ENCODE data around the gene PLEKHM3. TPM values are rescaled to one million over a fixed set of nuclear protein-coding genes. Genes with fewer than 3 reads are reported as not detected.

Gene PLEKHM3
- total and polyA plus RNA-seq, 2 of the 4 experiments (the other 2 are of a cell fraction): 2.4 to 11.3 TPM

- Histone ChIP-seq H2AK5ac (ENCODE audit: low read depth, low read length) (no peak overlapping the region), H3K27me3 (ENCODE audit: control insufficient read depth, insufficient read depth, low read length) (no peaks in the 10 kb centered on the region; the same call in 1 of the 2 replicates), H3K23ac (ENCODE audit: low read depth, low read length) (no peak overlapping the region), H3K14ac (replicated peaks; ENCODE audit: low read depth, low read length) (no peak overlapping the region), H3K9me1 (ENCODE audit: insufficient read depth, low read length) (no peaks in the 10 kb centered on the region; the same call in 1 of the 2 replicates), H3K4me3 (ENCODE audit: insufficient read depth, low read depth, low read length) (no peak overlapping the region), H4K8ac (ENCODE audit: low read depth in 2 of 2, low read length in 2 of 2) (no peak overlapping the region), H3K9ac (ENCODE audit: low read depth, low read length) (no peak overlapping the region), H2BK15ac (ENCODE audit: low read depth, low read length) (no peak overlapping the region), H4K5ac (ENCODE audit: low read depth, low read length) (no peak overlapping the region), H2BK5ac (ENCODE audit: low read depth, low read length, poor library complexity, severe bottlenecking) (no peak overlapping the region), H2AFZ (replicated peaks; ENCODE audit: low read length, poor library complexity) (no peak overlapping the region), H2BK120ac (ENCODE audit: low read depth, low read length) (no peak overlapping the region), H4K91ac (ENCODE audit: insufficient read depth, low read depth, low read length) (no peak overlapping the region), H2AK9ac (replicated peaks; ENCODE audit: low read depth, low read length, poor library complexity) (no peak overlapping the region), H3K27ac (ENCODE audit: insufficient read depth, low read length) (no peak overlapping the region), H2BK20ac (ENCODE audit: low read depth, low read length) (no peak overlapping the region), H3K4ac (ENCODE audit: low read depth, low read length) (no peak overlapping the region), H3K4me1 (ENCODE audit: control insufficient read depth, insufficient read depth, low read length) (peaks cover 5% of the 10 kb centered on the region; the same call in 1 of the 2 replicates), H3K4me2 (ENCODE audit: low read depth, low read length) (no peak overlapping the region), H3K56ac (ENCODE audit: extremely low read depth, insufficient read depth, low read length) (no peak overlapping the region), H4K20me1 (ENCODE audit: insufficient read depth, low read length) (no peaks in the 10 kb centered on the region; the same call in 1 of the 2 replicates), H3K9me3 (ENCODE audit: control insufficient read depth, insufficient read depth, low read length) (no peaks in the 10 kb centered on the region), H3K79me1 (ENCODE audit: low read depth in 1 of 2, low read length in 2 of 2) (no peaks in the 10 kb centered on the region), H3K36me3 (ENCODE audit: control insufficient read depth, insufficient read depth, low read length) (no peaks in the 10 kb centered on the region), H3K18ac (ENCODE audit: low read depth, low read length) (no peak overlapping the region)
- WGBS, 2 experiments (ENCODE audit: extremely low coverage in 2 of 2, insufficient read length in 1 of 2): no CpG with 5 or more reads among the region's 13 CpGs
- intact Hi-C loops (cut with micrococcal nuclease) (no loop called here), dilution Hi-C loops (cut with HindIII; ENCODE audit: low sequenced_read_pairs, unreplicated experiment) (no loop called here), in situ Hi-C loops (cut with MboI; ENCODE audit: low sequenced_read_pairs) (no loop called here)
- DNase-seq: no peak
- no TSS peak for BruUV-seq (replicated peaks)
- TF ChIP-seq FOS (IDR thresholded peaks at IDR 0.05; ENCODE audit: low read depth, low read length): no peak
- TF ChIP-seq NFE2L2 (IDR thresholded peaks at IDR 0.05; ENCODE audit: low read depth, low read length): no peak
- TF ChIP-seq RFX5 (IDR thresholded peaks at IDR 0.05; ENCODE audit: low read depth, low read length): no peak
- no peak for TF ChIP-seq CHD1 (IDR thresholded peaks at IDR 0.05; ENCODE audit: low read depth, low read length)
- TF ChIP-seq, protein P1, sequence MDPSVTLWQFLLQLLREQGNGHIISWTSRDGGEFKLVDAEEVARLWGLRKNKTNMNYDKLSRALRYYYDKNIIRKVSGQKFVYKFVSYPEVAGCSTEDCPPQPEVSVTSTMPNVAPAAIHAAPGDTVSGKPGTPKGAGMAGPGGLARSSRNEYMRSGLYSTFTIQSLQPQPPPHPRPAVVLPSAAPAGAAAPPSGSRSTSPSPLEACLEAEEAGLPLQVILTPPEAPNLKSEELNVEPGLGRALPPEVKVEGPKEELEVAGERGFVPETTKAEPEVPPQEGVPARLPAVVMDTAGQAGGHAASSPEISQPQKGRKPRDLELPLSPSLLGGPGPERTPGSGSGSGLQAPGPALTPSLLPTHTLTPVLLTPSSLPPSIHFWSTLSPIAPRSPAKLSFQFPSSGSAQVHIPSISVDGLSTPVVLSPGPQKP (IDR thresholded peaks at IDR 0.05; ENCODE audit: borderline replicate concordance, low read depth, low read length): no peak
- TF ChIP-seq, protein P2, sequence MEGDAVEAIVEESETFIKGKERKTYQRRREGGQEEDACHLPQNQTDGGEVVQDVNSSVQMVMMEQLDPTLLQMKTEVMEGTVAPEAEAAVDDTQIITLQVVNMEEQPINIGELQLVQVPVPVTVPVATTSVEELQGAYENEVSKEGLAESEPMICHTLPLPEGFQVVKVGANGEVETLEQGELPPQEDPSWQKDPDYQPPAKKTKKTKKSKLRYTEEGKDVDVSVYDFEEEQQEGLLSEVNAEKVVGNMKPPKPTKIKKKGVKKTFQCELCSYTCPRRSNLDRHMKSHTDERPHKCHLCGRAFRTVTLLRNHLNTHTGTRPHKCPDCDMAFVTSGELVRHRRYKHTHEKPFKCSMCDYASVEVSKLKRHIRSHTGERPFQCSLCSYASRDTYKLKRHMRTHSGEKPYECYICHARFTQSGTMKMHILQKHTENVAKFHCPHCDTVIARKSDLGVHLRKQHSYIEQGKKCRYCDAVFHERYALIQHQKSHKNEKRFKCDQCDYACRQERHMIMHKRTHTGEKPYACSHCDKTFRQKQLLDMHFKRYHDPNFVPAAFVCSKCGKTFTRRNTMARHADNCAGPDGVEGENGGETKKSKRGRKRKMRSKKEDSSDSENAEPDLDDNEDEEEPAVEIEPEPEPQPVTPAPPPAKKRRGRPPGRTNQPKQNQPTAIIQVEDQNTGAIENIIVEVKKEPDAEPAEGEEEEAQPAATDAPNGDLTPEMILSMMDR (conservative IDR thresholded peaks at IDR 0.05; ENCODE audit: low read depth, low read length): no peak
- no peak for TF ChIP-seq POLR2A (IDR thresholded peaks at IDR 0.05; ENCODE audit: low read depth, low read length)
- TF ChIP-seq RCOR1 (IDR thresholded peaks at IDR 0.05; ENCODE audit: insufficient replicate concordance, low read length): no peak
- TF ChIP-seq CEBPB (IDR thresholded peaks at IDR 0.05; ENCODE audit: low read depth, low read length): no peak
- TF ChIP-seq BHLHE40 (IDR thresholded peaks at IDR 0.05; ENCODE audit: low read depth, low read length): no peak
- no peak for TF ChIP-seq RAD21 (IDR thresholded peaks at IDR 0.05; ENCODE audit: low read length)
- no peak for TF ChIP-seq MAZ (IDR thresholded peaks at IDR 0.05; ENCODE audit: borderline replicate concordance, low read depth, low read length)
- no peak for TF ChIP-seq MAFK (IDR thresholded peaks at IDR 0.05; ENCODE audit: low read depth, low read length)
- no peak for TF ChIP-seq SMC3 (IDR thresholded peaks at IDR 0.05; ENCODE audit: low read depth, low read length)
- no peak for TF ChIP-seq USF2 (IDR thresholded peaks at IDR 0.05; ENCODE audit: low read depth, low read length)
- no peak for TF ChIP-seq MXI1 (IDR thresholded peaks at IDR 0.05; ENCODE audit: borderline replicate concordance, low read depth, low read length)
- POLR2A ChIA-PET (ENCODE audit: unreplicated experiment): no interaction called here
- ATAC-seq (ENCODE audit: low read depth): no peak
- CTCF ChIA-PET: no interaction called here
Observed at GRCh38 chr2:207772081-207772843, 253.1 kb downstream of the PLEKHM3 start.

Measured in IMR-90 (cell line).